Endothelial cell of umbilical vein (primary cell): Measurements from ENCODE around the gene IRF6.

ENCODE experiments used
- EZH2 ChIP-seq: IDR thresholded peaks from 2 replicates; pipeline ENCODE4 v1.6.1; 2012; ENCODE audit warnings: borderline replicate concordance, low read depth, mild to moderate bottlenecking, moderate library complexity, low read length, inconsistent platforms; ENCODE audit not compliant: severe bottlenecking
- GATA2 ChIP-seq: IDR thresholded peaks from 2 replicates; pipeline ENCODE4 v1.7.0; 2011; ENCODE audit warnings: low read depth, mild to moderate bottlenecking, moderate library complexity, mixed read lengths, low read length; ENCODE audit not compliant: insufficient read length, insufficient read depth
- POLR2A ChIP-seq: IDR thresholded peaks from 2 replicates; pipeline ENCODE4 v1.6.1; 2012; ENCODE audit warnings: low read depth, mild to moderate bottlenecking, control low read depth, low read length
- TF ChIP-seq, protein P1 (sequence below), 2 donors: IDR thresholded peaks; 1 replicate in 1 of 2; 2 replicates in 1 of 2; pipeline ENCODE4 v1.5.1; 2011; ENCODE audit warnings: low read length in 2 of 2, mild to moderate bottlenecking in 2 of 2, moderate library complexity in 2 of 2, control low read depth in 1 of 2, inconsistent platforms in 1 of 2, low read depth in 1 of 2; ENCODE audit not compliant: insufficient read depth in 1 of 2; ENCODE audit errors: extremely low read depth in 1 of 2

DNA sequence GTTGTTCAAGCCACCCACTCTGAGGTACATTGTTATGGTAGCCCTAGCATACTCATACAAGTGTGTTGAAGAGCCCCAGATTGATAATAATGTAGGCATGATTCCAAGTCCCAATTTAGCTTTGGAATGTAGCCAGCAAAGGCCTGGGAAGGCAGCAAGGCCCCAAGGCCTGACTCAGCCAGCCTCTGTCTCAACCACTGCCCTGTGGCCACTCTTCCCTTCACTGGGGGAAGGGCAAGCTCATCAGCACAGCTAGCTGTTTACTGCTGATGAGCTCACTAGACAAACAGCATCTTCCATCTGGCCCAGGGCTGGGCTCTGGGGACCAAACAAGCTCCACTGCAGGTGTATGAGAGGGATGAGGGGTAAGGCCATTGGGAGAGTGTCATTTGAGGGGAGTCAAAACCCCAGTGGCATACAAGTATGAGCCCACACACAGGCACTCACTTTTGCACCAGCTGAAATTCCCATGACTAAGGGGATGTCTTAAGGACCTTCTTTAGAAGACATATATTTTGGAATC, 2.2 kb upstream of the IRF6 start:
- TF ChIP-seq, protein P1, sequence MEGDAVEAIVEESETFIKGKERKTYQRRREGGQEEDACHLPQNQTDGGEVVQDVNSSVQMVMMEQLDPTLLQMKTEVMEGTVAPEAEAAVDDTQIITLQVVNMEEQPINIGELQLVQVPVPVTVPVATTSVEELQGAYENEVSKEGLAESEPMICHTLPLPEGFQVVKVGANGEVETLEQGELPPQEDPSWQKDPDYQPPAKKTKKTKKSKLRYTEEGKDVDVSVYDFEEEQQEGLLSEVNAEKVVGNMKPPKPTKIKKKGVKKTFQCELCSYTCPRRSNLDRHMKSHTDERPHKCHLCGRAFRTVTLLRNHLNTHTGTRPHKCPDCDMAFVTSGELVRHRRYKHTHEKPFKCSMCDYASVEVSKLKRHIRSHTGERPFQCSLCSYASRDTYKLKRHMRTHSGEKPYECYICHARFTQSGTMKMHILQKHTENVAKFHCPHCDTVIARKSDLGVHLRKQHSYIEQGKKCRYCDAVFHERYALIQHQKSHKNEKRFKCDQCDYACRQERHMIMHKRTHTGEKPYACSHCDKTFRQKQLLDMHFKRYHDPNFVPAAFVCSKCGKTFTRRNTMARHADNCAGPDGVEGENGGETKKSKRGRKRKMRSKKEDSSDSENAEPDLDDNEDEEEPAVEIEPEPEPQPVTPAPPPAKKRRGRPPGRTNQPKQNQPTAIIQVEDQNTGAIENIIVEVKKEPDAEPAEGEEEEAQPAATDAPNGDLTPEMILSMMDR (IDR thresholded peaks at IDR 0.05; ENCODE audit: extremely low read depth in 1 of 2, insufficient read depth in 1 of 2, low read depth in 1 of 2, low read length in 2 of 2): no peak
- TF ChIP-seq GATA2: peak; percentile 47
- no peak for TF ChIP-seq EZH2
- no peak for TF ChIP-seq POLR2A
